OCI-LY1 (cell line): ENCODE results near the gene NAA20.

Experiments used
- H2AFZ ChIP-seq: fragments of 200-600 bp; sonication (generic), shearing (Covaris generic); 2 replicates; pipeline ENCODE4 v1.6.0; 2014; ENCODE audit warnings: antibody characterized with exemption, mild to moderate bottlenecking, low read length
- H3F3A ChIP-seq: fragments of 200-600 bp; sonication (generic), shearing (Covaris generic); 2 replicates; pipeline ENCODE4 v1.6.0; 2014; ENCODE audit warnings: mild to moderate bottlenecking, antibody characterized with exemption, low read length, moderate library complexity; ENCODE audit not compliant: insufficient read depth
- H3K27ac ChIP-seq: fragments of 200-600 bp; sonication (generic); 2 replicates; pipeline ENCODE4 v1.5.1; 2014; ENCODE audit warnings: low read length, mixed run types, mild to moderate bottlenecking, low read depth; ENCODE audit not compliant: poor library complexity, severe bottlenecking
- H3K27me3 ChIP-seq: fragments of 200-600 bp; sonication (generic); 2 replicates; pipeline ENCODE4 v1.6.0; 2014; ENCODE audit warnings: antibody characterized with exemption, mild to moderate bottlenecking, low read length, moderate library complexity; ENCODE audit not compliant: insufficient read depth
- H3K36me3 ChIP-seq: fragments of 200-600 bp; sonication (generic); 2 replicates; pipeline ENCODE4 v1.6.1; 2014; ENCODE audit warnings: mild to moderate bottlenecking, antibody characterized with exemption, low read length, moderate library complexity, mixed read lengths; ENCODE audit not compliant: insufficient read depth
- H3K4me1 ChIP-seq: fragments of 200-600 bp; sonication (generic); 2 replicates; pipeline ENCODE4 v1.5.1; 2014; ENCODE audit warnings: mild to moderate bottlenecking, low read length, moderate library complexity; ENCODE audit not compliant: insufficient read depth, severe bottlenecking
- H3K4me2 ChIP-seq: fragments of 200-600 bp; sonication (generic), shearing (Covaris generic); 2 replicates; pipeline ENCODE4 v1.6.1; 2014; ENCODE audit warnings: low read length
- H3K4me3 ChIP-seq: fragments of 200-600 bp; sonication (generic); 2 replicates; pipeline ENCODE4 v1.5.1; 2014; ENCODE audit warnings: low read length, low read depth, mild to moderate bottlenecking, mixed read lengths; ENCODE audit not compliant: poor library complexity, severe bottlenecking
- H3K79me2 ChIP-seq: fragments of 200-600 bp; shearing (Covaris generic); 2 replicates; pipeline ENCODE4 v1.6.1; 2016; ENCODE audit warnings: mixed run types, low read length, mixed read lengths; ENCODE audit not compliant: insufficient read depth
- H3K9ac ChIP-seq: fragments of 200-600 bp; sonication (generic), shearing (Covaris generic); 2 replicates; pipeline ENCODE4 v1.6.1; 2014; ENCODE audit warnings: mild to moderate bottlenecking, low read length, mixed read lengths
- H3K9me2 ChIP-seq: fragments of 200-600 bp; sonication (generic), shearing (Covaris generic); 2 replicates; pipeline ENCODE4 v1.6.1; 2014; ENCODE audit warnings: low read depth, mild to moderate bottlenecking, low read length, mixed read lengths
- H3K9me3 ChIP-seq: fragments of 200-600 bp; shearing (Covaris generic); 2 replicates; pipeline ENCODE4 v1.6.1; 2014; ENCODE audit warnings: low read length, mixed read lengths
- H4K20me1 ChIP-seq: fragments of 200-600 bp; sonication (generic), shearing (Covaris generic); 2 replicates; pipeline ENCODE4 v1.6.0; 2016; ENCODE audit warnings: mild to moderate bottlenecking, low read length; ENCODE audit not compliant: insufficient read depth
- CTCF ChIP-seq: fragments of 200-600 bp; sonication (generic), shearing (Covaris generic); IDR thresholded peaks from 2 replicates; pipeline ENCODE4 v1.5.1; 2017; ENCODE audit warnings: mild to moderate bottlenecking, antibody characterized with exemption, low read length, moderate library complexity, mixed read lengths
- EZH2 ChIP-seq: fragments of 200-600 bp; sonication (generic), shearing (Covaris generic); IDR thresholded peaks from 2 replicates; pipeline ENCODE4 v1.8.0; 2017; ENCODE audit warnings: borderline replicate concordance, mixed run types, mild to moderate bottlenecking, antibody characterized with exemption, low read length, moderate library complexity, mixed read lengths

Gene NAA20

GRCh38 chr20:19981031-19981451 lies 36.1 kb upstream of the NAA20 start:
- H3K4me2 ChIP-seq, result no peak overlapping the region
- H3K79me2 ChIP-seq, result no peaks in the 10 kb centered on the region
- no peak for TF ChIP-seq EZH2
- TF ChIP-seq CTCF, result no peak
- H3K4me3 ChIP-seq, result no peak overlapping the region
- H2AFZ ChIP-seq, result no peak overlapping the region
- H4K20me1 ChIP-seq, result no peaks in the 10 kb centered on the region
- no peaks in the 10 kb centered on the region for H3K27me3 ChIP-seq
- H3K36me3 ChIP-seq, result no peaks in the 10 kb centered on the region
- no peak overlapping the region for H3K27ac ChIP-seq
- no peak overlapping the region for H3K9ac ChIP-seq
- no peaks in the 10 kb centered on the region for H3K9me2 ChIP-seq
- no peaks in the 10 kb centered on the region for H3F3A ChIP-seq
- no peaks in the 10 kb centered on the region for H3K9me3 ChIP-seq
- H3K4me1 ChIP-seq, result no peaks in the 10 kb centered on the region

- Histone ChIP-seq H4K20me1 (no peaks in the 10 kb centered on the region), H3F3A (no peaks in the 10 kb centered on the region), H3K4me1 (no peaks in the 10 kb centered on the region), H3K9me2 (no peaks in the 10 kb centered on the region), H3K27me3 (no peaks in the 10 kb centered on the region), H3K4me3 (no peak overlapping the region), H2AFZ (no peak overlapping the region), H3K9ac (no peak overlapping the region), H3K79me2 (no peaks in the 10 kb centered on the region), H3K36me3 (no peaks in the 10 kb centered on the region), H3K4me2 (no peak overlapping the region), H3K9me3 (no peaks in the 10 kb centered on the region), H3K27ac (no peak overlapping the region)
- TF ChIP-seq CTCF, result no peak
- TF ChIP-seq EZH2, result no peak
Observed at GRCh38 chr20:19986419-19986818, 30.7 kb upstream of the NAA20 start.

- Histone ChIP-seq H2AFZ (no peak overlapping the region), H3K4me2 (no peak overlapping the region), H3K27me3 (no peaks in the 10 kb centered on the region), H3K79me2 (no peaks in the 10 kb centered on the region), H3K9ac (no peak overlapping the region), H3F3A (no peaks in the 10 kb centered on the region), H3K4me1 (no peaks in the 10 kb centered on the region), H3K4me3 (no peak overlapping the region), H3K9me2 (no peaks in the 10 kb centered on the region), H3K27ac (no peak overlapping the region), H4K20me1 (no peaks in the 10 kb centered on the region), H3K9me3 (no peaks in the 10 kb centered on the region), H3K36me3 (no peaks in the 10 kb centered on the region)
- TF ChIP-seq EZH2 (no peak), CTCF (no peak)
Observed at GRCh38 chr20:19987046-19987445, 30.1 kb upstream of the NAA20 start.
